ENCODE measurements around the gene TEPSIN. TPM values are rescaled to one million over a fixed set of nuclear protein-coding genes. Genes with fewer than 3 reads are reported as not detected.

The TEPSIN gene
- total RNA-seq, 2 experiments from 2014 or later = 25.9 to 31.7 TPM

GRCh38 chr17:81276781-81277180, 37.9 kb upstream of the TEPSIN start:
- H3K4me3 Mint-ChIP-seq = no peak overlapping the region
- H3K36me3 Mint-ChIP-seq = peaks cover 13% of the 10 kb centered on the region
- no peaks in the 10 kb centered on the region for H3K9me3 Mint-ChIP-seq
- H3K4me1 Mint-ChIP-seq = no peaks in the 10 kb centered on the region
- no peaks in the 10 kb centered on the region for H3K27me3 Mint-ChIP-seq
- no peak overlapping the region for H3K27ac Mint-ChIP-seq
- no peak for DNase-seq

DNA sequence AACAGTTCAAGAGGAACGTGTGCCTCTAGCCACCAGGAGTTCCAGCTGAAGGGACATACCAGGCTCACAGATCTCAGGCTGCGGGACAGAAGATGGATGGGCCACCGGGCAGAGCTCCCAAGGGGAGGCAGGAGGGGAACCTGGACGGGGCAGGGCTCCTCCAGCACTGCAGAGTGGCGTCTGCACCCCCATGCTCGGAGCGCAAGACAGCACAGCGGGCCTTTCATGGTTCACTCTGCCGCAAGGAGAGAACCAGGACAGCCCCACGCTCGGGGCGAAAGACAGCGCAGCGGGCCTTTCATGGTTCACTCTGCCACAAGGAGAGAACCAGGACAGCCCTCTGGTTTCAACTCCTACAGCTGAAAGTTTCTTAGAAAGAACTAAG, 35.6 kb upstream of the TEPSIN start:
- H3K27ac Mint-ChIP-seq = no peak overlapping the region
- H3K9me3 Mint-ChIP-seq = no peaks in the 10 kb centered on the region
- DNase-seq = no peak
- H3K36me3 Mint-ChIP-seq = peaks cover 11% of the 10 kb centered on the region
- H3K4me1 Mint-ChIP-seq = no peaks in the 10 kb centered on the region
- no peak overlapping the region for H3K4me3 Mint-ChIP-seq
- no peaks in the 10 kb centered on the region for H3K27me3 Mint-ChIP-seq

- DNase-seq = no peak
- H3K27me3 Mint-ChIP-seq = no peaks in the 10 kb centered on the region
- no peak overlapping the region for H3K27ac Mint-ChIP-seq
- H3K9me3 Mint-ChIP-seq = no peaks in the 10 kb centered on the region
- no peak overlapping the region for H3K4me3 Mint-ChIP-seq
- peaks cover 10% of the 10 kb centered on the region for H3K36me3 Mint-ChIP-seq
- H3K4me1 Mint-ChIP-seq = no peaks in the 10 kb centered on the region
Observed at GRCh38 chr17:81273698-81274470, 35.0 kb upstream of the TEPSIN start.

DNA sequence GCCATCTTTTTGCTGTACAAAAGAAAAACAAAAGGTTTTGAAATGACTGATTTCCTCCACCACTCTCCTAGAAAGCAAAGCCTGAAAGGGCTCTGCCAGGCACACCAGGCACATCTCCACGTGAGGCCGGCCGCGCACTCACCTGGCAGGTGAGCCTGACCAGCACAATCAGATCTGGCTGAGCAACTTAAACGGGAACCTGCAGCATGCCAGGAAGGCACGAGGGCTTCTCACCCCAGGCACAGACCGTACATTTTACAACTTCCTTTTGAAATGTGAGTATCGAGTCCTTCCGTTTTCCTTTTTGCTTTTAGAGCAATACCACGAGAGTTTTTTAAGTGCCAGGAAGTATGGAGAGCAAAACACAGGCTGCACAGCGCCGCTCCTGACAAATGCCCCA, 33.8 kb upstream of the TEPSIN start:
- Mint-ChIP-seq H3K27ac (no peak overlapping the region), H3K4me3 (no peak overlapping the region), H3K27me3 (no peaks in the 10 kb centered on the region), H3K36me3 (peaks cover 14% of the 10 kb centered on the region), H3K4me1 (peaks cover under 1% of the 10 kb centered on the region), H3K9me3 (no peaks in the 10 kb centered on the region)
- no peak for DNase-seq

- DNase-seq = no peak
- no peaks in the 10 kb centered on the region for H3K27me3 Mint-ChIP-seq
- H3K9me3 Mint-ChIP-seq = no peaks in the 10 kb centered on the region
- H3K27ac Mint-ChIP-seq = no peak overlapping the region
- no peak overlapping the region for H3K4me3 Mint-ChIP-seq
- peaks cover 4% of the 10 kb centered on the region for H3K4me1 Mint-ChIP-seq
- peaks cover 15% of the 10 kb centered on the region for H3K36me3 Mint-ChIP-seq
Observed at GRCh38 chr17:81271226-81271625, 32.4 kb upstream of the TEPSIN start.

DNA sequence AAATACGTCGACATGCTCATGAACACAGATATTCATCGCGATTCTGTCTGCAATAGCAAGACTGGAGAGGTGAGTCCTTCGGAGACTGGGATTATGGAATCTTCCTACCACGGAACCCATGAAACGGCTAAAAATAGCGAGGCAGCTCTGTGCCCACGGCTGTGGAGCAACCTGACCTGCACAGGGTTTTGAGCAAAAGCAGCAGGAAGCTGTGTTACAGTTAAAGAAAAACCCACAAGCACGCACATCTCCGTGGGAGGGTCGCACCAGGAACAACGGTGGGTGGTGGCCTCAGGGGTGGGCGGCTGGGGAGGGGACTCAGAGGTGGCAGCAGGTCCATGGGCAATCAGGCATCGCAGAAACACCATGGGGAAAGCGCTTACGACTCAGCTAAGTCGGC, 31.4 kb upstream of the TEPSIN start:
- H3K27ac Mint-ChIP-seq = no peak overlapping the region
- H3K9me3 Mint-ChIP-seq = no peaks in the 10 kb centered on the region
- peaks cover 4% of the 10 kb centered on the region for H3K4me1 Mint-ChIP-seq
- no peak overlapping the region for H3K4me3 Mint-ChIP-seq
- no peak for DNase-seq
- peaks cover 15% of the 10 kb centered on the region for H3K36me3 Mint-ChIP-seq
- H3K27me3 Mint-ChIP-seq = no peaks in the 10 kb centered on the region

DNA sequence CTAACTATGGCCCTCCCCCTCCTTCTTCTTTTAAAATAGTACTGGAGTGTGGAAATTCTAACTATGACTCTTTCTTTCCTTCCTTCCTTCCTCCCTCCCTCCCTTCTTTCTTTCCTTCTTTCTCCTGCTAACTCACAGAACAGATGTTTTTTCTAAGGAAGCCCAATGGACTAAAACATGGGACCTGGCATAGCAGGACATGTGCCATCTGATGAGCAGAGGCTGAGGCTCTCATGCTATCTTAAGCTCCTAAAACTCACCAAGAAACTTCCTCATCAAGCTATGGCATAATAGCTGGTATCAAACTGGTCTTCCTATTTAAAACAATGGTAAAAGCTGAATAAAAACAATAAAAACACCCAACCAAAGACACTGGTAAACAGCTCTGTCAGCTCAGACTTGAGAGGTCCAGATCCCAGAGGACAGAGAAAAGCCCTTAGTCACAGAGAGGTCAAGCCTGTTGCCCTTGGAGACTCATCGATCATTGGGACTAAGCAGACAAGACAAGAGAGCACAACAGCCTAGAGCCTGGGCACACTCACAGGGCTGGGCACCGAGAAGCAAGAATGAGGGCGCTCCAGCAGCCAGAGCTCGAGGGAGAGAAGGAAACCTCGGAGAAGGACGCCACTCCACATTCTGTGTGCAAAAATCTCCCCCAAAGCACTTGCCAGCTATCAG, 28.7 kb upstream of the TEPSIN start:
- DNase-seq = no peak
- Mint-ChIP-seq H3K27me3 (no peaks in the 10 kb centered on the region), H3K36me3 (peaks cover 13% of the 10 kb centered on the region), H3K27ac (no peak overlapping the region), H3K9me3 (no peaks in the 10 kb centered on the region), H3K4me3 (no peak overlapping the region), H3K4me1 (peaks cover 4% of the 10 kb centered on the region)

- Mint-ChIP-seq H3K9me3 (no peaks in the 10 kb centered on the region), H3K36me3 (peaks cover 12% of the 10 kb centered on the region), H3K4me3 (no peak overlapping the region), H3K27me3 (no peaks in the 10 kb centered on the region), H3K4me1 (peaks cover 4% of the 10 kb centered on the region), H3K27ac (no peak overlapping the region)
- DNase-seq = no peak
Observed at GRCh38 chr17:81265576-81265975, 26.7 kb upstream of the TEPSIN start.

DNA sequence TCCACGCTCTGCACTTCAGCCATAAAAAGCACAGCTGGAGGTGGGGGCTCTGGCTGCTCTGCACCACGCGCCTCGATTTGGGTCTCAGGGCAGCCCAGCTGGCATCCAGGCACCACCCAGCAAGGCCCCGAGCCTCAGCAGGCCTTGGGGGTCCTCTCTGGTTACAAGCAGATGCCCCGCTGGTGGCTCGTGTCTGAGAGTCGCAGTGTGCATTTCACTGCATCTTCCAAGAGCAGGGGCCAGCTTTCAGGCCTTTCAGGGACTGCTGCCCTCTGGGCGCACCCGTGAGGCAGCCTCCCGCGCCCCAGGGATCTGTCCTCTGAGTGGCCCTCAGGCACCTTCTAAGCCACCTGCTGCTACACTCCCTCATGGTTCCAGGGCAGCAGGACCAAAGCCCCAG, 25.8 kb upstream of the TEPSIN start:
- peaks cover 12% of the 10 kb centered on the region for H3K36me3 Mint-ChIP-seq
- H3K4me1 Mint-ChIP-seq = peaks cover 4% of the 10 kb centered on the region
- DNase-seq = no peak
- no peak overlapping the region for H3K4me3 Mint-ChIP-seq
- no peak overlapping the region for H3K27ac Mint-ChIP-seq
- H3K9me3 Mint-ChIP-seq = no peaks in the 10 kb centered on the region
- no peaks in the 10 kb centered on the region for H3K27me3 Mint-ChIP-seq

GRCh38 chr17:81263371-81264181, 24.7 kb upstream of the TEPSIN start:
- H3K36me3 Mint-ChIP-seq = peaks cover 10% of the 10 kb centered on the region
- peaks cover 4% of the 10 kb centered on the region for H3K4me1 Mint-ChIP-seq
- H3K9me3 Mint-ChIP-seq = no peaks in the 10 kb centered on the region
- H3K27me3 Mint-ChIP-seq = no peaks in the 10 kb centered on the region
- H3K4me3 Mint-ChIP-seq = no peak overlapping the region
- no peak overlapping the region for H3K27ac Mint-ChIP-seq
- DNase-seq = no peak

DNA sequence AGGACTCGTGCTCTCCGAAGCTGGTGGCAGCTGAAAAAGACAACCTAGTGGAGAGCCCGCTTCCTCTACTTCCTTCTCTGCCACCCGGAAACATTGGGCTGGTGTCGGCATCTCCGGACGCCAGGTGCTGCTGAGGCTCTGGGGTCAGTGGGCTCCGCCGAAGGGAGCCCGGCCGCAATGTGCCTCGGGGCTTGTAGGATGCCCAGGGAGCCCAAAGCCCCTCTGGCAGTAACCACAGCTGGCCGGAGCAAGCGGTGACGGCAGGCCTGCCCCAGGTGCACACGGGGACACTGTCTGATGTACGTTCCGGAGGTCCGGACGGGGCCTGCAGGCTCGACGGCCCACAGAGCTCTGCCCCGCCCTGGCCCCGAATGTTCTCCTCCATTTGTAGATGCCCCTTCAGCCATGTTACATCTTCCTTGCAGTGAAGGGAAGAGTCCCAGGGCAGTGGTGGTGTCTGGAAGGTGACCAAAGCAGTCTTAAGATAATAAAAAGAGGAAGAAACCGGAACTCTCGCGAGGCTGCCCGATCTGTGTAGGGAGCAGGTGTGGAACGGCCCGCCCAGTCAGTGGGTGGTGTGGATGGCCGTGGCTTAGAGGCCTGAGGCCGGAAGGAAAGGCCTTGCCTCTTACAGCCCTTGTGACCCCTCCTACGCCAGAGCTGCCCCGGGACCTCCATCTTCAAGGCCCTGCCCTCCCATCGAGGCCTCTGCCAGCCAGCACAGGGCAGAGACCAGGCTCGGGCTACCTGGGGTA, 22.9 kb upstream of the TEPSIN start:
- H3K36me3 Mint-ChIP-seq = peaks cover 4% of the 10 kb centered on the region

DNA sequence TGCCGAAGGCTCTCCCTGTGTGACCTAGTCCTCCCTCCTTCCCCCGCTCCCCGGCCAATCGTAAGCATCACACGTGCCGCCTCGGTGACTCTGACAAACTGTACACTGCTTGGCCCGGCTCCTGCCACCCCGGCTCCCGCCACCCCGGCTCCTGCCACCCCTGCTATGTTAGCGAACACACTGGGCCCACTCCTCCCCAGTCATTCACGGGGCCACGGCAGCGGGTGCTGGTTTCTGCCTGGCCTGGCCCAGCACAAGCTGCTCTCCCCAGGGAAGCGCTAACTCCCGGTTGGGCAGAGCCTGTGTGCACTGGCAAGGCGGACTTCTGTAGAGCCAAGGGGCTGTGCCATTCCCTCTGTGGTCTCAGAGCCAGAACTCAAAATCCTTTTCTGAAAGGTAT, 22.2 kb upstream of the TEPSIN start:
- DNase-seq = no peak
- Mint-ChIP-seq H3K4me1 (no peaks in the 10 kb centered on the region), H3K27ac (no peak overlapping the region), H3K4me3 (no peak overlapping the region), H3K36me3 (peaks cover 4% of the 10 kb centered on the region), H3K9me3 (no peaks in the 10 kb centered on the region), H3K27me3 (no peaks in the 10 kb centered on the region)

More for the DNA sequence above, 22.9 kb upstream of the TEPSIN start:
- no peak for DNase-seq
- H3K27me3 Mint-ChIP-seq = no peaks in the 10 kb centered on the region
- H3K4me3 Mint-ChIP-seq = no peak overlapping the region
- H3K27ac Mint-ChIP-seq = no peak overlapping the region
- no peaks in the 10 kb centered on the region for H3K4me1 Mint-ChIP-seq
- H3K9me3 Mint-ChIP-seq = no peaks in the 10 kb centered on the region

DNA sequence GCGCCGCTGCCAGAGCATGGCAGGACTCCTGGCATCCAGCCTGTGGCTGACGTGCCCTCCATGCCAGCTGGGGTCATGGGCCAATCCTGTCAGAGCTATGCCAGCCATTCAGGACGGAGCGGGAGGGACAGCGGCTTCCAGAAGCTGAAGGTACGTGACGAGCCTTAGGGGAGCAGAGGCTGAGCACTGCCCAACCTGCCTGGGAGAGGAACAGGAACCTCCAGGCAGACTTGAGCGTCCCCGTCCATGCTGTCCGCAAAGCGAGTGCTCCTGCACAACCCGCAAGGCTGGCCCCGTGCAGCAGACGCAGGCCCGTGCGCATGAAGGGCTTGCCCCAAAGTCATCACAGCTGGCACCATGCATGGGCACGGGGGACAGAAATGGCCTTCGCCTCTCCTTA, 21.8 kb upstream of the TEPSIN start:
- no peaks in the 10 kb centered on the region for H3K9me3 Mint-ChIP-seq
- no peaks in the 10 kb centered on the region for H3K4me1 Mint-ChIP-seq
- no peak for DNase-seq
- H3K27ac Mint-ChIP-seq = no peak overlapping the region
- peaks cover 4% of the 10 kb centered on the region for H3K36me3 Mint-ChIP-seq
- no peak overlapping the region for H3K4me3 Mint-ChIP-seq
- H3K27me3 Mint-ChIP-seq = no peaks in the 10 kb centered on the region

GRCh38 chr17:81260171-81260570, 21.3 kb upstream of the TEPSIN start:
- Mint-ChIP-seq H3K9me3 (no peaks in the 10 kb centered on the region), H3K27ac (no peak overlapping the region)
- DNase-seq = no peak

More at GRCh38 chr17:81260171-81260570, 21.3 kb upstream of the TEPSIN start:
- Mint-ChIP-seq H3K4me1 (no peaks in the 10 kb centered on the region), H3K27me3 (no peaks in the 10 kb centered on the region), H3K4me3 (no peak overlapping the region), H3K36me3 (peaks cover 1% of the 10 kb centered on the region)
